GM12801 (cell line): Measurements from ENCODE around the gene ANKRD24.

Experiments used
- TF ChIP-seq, protein P1 (sequence below): IDR thresholded peaks from one replicate; pipeline ENCODE4 v1.5.1; 2011; ENCODE audit warnings: control low read depth; ENCODE audit not compliant: insufficient read length; ENCODE audit errors: extremely low read depth

The ANKRD24 gene

DNA sequence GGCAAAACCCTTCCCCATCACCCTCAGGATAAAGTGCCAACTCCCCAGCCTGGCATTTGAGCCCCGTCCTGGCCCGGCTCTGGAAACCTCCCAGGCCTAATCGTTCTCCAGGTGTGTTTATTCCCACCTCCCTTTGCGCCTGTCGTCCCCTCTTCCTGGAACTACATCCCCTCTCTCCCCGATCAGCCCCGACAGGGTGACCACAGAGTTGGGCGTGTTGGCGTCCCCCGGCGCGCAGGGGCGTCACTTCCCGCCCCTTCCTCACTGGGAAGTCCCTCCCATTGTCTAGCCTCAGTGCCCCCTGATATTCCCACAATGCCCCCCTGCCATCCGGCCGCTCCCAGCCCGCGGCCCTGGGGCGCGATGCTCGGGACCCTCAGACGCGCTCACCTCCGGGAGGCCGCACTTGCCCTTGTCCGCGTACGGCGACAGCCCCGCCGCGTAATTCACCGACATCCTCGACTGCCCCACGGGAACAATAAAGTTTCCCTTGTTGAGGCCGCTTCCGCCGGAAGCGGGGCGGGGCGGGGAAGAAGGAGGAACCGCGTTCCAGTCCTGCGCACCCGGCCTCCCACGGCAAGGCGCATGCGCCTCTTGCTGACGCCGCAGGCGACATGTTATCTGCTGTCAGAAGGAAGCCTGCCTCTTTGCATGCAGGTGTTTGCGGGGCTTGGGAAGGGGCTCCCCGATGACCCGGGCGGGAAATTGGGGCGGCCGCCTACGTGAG, at the start of gene ANKRD24, which contains the start of gene SIRT6:
Gene ANKRD24, plus strand, starts transcription at position 606 of the 727 bp plus-strand sequence. CDS start 3,737 bp downstream, outside the sequence.
Gene SIRT6, minus strand, starts transcription at position 480 of the 727 bp plus-strand sequence. Its CDS starts 24 bp downstream, at position 456.
- TF ChIP-seq, protein P1, sequence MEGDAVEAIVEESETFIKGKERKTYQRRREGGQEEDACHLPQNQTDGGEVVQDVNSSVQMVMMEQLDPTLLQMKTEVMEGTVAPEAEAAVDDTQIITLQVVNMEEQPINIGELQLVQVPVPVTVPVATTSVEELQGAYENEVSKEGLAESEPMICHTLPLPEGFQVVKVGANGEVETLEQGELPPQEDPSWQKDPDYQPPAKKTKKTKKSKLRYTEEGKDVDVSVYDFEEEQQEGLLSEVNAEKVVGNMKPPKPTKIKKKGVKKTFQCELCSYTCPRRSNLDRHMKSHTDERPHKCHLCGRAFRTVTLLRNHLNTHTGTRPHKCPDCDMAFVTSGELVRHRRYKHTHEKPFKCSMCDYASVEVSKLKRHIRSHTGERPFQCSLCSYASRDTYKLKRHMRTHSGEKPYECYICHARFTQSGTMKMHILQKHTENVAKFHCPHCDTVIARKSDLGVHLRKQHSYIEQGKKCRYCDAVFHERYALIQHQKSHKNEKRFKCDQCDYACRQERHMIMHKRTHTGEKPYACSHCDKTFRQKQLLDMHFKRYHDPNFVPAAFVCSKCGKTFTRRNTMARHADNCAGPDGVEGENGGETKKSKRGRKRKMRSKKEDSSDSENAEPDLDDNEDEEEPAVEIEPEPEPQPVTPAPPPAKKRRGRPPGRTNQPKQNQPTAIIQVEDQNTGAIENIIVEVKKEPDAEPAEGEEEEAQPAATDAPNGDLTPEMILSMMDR: no peak

DNA sequence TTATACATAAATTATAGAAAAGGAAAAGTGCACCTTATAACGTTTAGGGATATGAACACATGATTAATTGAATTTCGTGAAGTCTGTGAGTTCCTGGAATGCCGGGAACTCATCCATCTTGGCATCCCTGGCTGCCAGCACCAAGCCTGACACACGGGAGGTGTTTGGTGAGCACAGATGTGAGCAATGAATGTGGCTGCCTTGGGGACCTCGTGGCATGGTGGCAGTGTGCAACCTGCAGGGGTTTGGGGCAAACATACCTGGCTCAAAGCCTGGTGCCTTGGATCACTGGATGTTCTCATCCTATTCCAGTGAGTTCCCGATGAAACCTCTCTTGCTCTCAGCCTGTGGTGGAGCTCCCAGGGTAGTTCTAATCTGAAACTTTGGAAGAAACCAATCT, 48.1 kb upstream of the ANKRD24 start:
- TF ChIP-seq, protein P1: no peak

DNA sequence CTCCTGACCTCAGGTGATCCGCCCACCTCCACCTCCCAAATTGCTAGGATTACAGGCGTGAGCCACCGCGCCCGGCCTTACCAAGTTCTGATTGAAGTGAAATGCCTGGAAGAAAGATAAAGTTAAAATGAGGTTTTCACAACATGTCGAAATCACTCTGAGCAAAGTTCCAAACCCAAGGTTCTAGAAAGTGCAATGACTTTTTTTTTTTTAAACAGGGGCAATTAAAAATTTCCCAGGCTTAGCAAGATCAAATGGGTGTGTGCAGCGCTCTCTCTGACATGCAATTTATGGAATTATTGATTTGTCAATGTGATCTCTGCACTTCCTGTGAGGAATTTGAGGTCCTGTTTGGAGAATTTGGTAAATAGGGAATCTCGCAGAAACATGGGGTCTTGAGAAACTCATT, 45.8 kb upstream of the ANKRD24 start:
- TF ChIP-seq, protein P1: no peak

DNA sequence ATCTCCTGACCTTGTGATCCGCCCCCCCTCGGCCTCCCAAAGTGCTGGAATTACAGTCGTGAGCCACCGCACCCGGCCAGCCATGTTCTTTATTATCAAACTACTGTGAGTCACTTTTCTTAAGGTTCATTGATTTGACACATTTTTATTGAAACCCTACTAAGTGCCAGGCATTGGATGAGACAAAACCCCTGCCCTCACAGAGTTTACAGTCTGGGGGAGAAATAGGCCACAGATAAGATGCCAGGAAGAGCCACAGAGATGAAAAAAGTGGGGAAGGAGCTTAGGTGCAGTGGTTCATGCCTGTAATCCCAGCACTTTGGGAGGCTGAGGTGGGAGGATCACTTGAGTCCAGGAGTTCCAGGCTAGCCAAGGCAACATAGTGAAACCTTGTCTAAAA, 44.0 kb upstream of the ANKRD24 start:
- TF ChIP-seq, protein P1: no peak

DNA sequence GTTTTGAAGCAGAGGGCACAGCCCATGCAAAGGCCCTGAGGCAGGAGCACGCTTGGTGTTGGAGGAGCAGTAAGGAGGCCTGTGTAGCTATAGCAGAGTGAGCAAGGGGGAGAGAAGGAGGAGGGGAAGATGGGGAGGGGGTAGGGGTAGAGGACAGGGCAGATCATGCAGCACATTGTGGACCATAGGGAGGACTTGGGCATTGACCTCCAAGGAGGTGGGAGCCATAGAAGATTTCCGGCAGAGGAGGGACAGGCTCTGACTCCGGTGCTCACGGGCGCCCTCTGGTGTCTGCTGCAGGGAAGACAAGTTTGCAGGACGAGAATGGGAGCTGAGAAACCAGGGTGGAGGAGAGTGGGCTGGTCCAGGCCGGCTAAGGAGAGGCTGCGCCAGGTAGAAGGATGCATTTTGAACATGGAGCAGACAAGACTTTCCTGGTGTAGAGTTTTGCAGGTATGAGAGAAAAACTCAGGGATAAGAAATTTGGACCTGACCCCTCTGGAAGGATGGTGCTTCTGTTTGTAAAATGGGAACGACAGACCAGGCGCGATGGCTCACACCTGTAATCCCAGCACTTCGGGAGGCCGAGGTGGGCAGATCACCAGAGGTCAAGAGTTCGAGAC, 42.8 kb upstream of the ANKRD24 start:
- TF ChIP-seq, protein P1: no peak

DNA sequence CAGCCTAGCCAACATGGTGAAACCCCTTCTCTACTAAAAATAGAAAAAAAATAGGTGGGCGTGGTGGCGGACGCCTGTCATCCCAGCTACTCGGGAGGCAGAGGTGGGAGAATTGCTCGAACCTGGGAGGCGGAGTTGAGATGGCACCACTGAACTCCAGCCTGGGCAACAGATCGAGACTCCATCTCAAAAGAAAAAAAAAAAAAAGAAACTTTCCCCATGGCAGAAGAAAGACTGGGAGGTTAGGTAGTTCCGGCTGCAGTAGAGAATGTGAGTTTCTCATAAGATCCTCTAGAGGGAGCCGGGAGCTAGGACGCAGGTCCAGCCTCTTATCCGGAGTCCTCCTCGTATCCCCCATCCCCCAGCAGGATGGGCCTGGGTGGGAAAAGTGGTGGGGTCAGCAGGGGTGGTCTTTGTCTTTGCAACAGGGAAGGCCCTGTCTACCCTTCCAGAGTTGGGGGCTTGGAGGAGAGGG, 42.2 kb upstream of the ANKRD24 start:
- TF ChIP-seq, protein P1: no peak

DNA sequence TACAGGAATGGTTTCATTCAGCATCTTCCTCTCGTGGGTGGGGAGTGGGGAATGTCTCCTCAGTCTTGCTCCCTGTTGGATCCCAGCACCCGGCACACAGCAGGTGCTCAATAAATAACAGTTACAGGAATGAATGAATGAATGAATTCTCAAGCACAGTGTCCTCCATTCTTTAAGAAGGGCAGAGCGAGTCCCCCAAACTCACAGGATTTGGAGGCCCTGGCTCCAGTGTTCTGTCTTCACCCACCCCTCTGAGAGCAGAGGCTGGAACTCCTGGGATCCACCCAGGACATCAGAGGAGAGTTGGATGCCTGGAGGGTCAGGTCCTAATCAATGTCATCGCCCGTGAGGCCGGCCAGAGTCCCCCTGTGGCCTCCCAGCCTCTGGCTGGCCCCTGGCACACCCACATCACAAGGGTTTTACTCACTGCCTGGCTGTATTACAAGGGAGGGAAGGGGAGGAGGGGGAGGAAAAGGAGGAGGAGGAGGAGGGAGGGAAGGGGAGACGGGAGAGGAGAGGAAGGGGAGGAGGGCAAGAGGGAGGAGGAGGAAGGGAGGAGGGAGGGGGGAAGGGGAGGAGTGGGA, 37.7 kb upstream of the ANKRD24 start:
- TF ChIP-seq, protein P1: no peak
